Liver (tissue), 9 donors: Measurements from ENCODE around the gene IMPDH2. TPM values are rescaled to one million over a fixed set of nuclear protein-coding genes. Genes with fewer than 3 reads are reported as not detected.

ENCODE experiments used
- DNase-seq: peaks from one replicate; pipeline ENCODE4 v3.0.0-alpha.2; 2017; ENCODE audit warnings: low spot score
- H3K27ac ChIP-seq, 2 donors: one replicate each; pipeline ENCODE4 v1.7.0; 2013; ENCODE audit warnings: inconsistent platforms in 2 of 2, low read length in 2 of 2, control low read depth in 1 of 2, low read depth in 1 of 2, mild to moderate bottlenecking in 1 of 2
- H3K27me3 ChIP-seq, 4 donors: one replicate each; pipeline versions ENCODE4 v1.6.1 to v1.7.0; 2013; ENCODE audit warnings: low read length in 3 of 4, inconsistent platforms in 1 of 4, mild to moderate bottlenecking in 1 of 4, moderate library complexity in 1 of 4; ENCODE audit not compliant: control insufficient read depth in 4 of 4, insufficient read depth in 4 of 4
- H3K36me3 ChIP-seq, 4 donors: one replicate each; pipeline versions ENCODE4 v1.6.1 to v1.7.0; 2013; ENCODE audit warnings: low read length in 3 of 4, mild to moderate bottlenecking in 3 of 4, low read depth in 1 of 4, moderate library complexity in 1 of 4; ENCODE audit not compliant: control insufficient read depth in 4 of 4, insufficient read depth in 3 of 4
- H3K4me1 ChIP-seq, 4 donors: one replicate each; pipeline versions ENCODE4 v1.6.1 to v1.7.0; 2013; ENCODE audit warnings: low read length in 3 of 4, mild to moderate bottlenecking in 3 of 4, moderate library complexity in 1 of 4; ENCODE audit not compliant: control insufficient read depth in 4 of 4, insufficient read depth in 4 of 4
- H3K4me3 ChIP-seq, 3 donors: one replicate each; pipeline versions ENCODE4 v1.6.1 to v1.7.0; 2013; ENCODE audit warnings: low read length in 3 of 3, control low read depth in 1 of 3, low read depth in 1 of 3, mild to moderate bottlenecking in 1 of 3
- H3K9ac ChIP-seq, 2 donors: one replicate each; pipeline ENCODE4 v1.7.0; 2013; ENCODE audit warnings: low read length in 2 of 2, mild to moderate bottlenecking in 2 of 2, moderate library complexity in 2 of 2, control low read depth in 1 of 2, low read depth in 1 of 2
- H3K9me3 ChIP-seq, 4 donors: one replicate each; pipeline versions ENCODE4 v1.6.1 to v1.7.0; 2013; ENCODE audit warnings: low read length in 3 of 4; ENCODE audit not compliant: control insufficient read depth in 4 of 4
- EGR1 ChIP-seq, 2 donors: IDR thresholded peaks; 2 replicates each; pipeline ENCODE4 v1.6.1; 2016 to 2018; ENCODE audit warnings: antibody characterized with exemption in 2 of 2, low read depth in 2 of 2
- FOXA1 ChIP-seq: IDR thresholded peaks from 2 replicates; pipeline ENCODE4 v1.6.1; 2016; ENCODE audit warnings: antibody characterized with exemption
- FOXA2 ChIP-seq: IDR thresholded peaks from 2 replicates; pipeline ENCODE4 v1.6.1; 2016; ENCODE audit warnings: antibody characterized with exemption
- GABPA ChIP-seq, 2 donors: IDR thresholded peaks in 1 of 2; conservative IDR thresholded peaks in 1 of 2; 2 replicates each; pipeline ENCODE4 v1.6.1; 2016; ENCODE audit warnings: antibody characterized with exemption in 2 of 2, mild to moderate bottlenecking in 1 of 2, moderate library complexity in 1 of 2
- HNF4A ChIP-seq, 2 donors: conservative IDR thresholded peaks; 2 replicates each; pipeline ENCODE4 v1.6.1; 2016; ENCODE audit warnings: antibody characterized with exemption in 2 of 2, mild to moderate bottlenecking in 2 of 2
- HNF4G ChIP-seq: IDR thresholded peaks from 2 replicates; pipeline ENCODE4 v1.6.1; 2016; ENCODE audit warnings: antibody characterized with exemption
- JUND ChIP-seq, 2 donors: IDR thresholded peaks; 2 replicates each; pipeline ENCODE4 v1.6.1; 2016; ENCODE audit warnings: antibody characterized with exemption in 2 of 2
- NR2F2 ChIP-seq: IDR thresholded peaks from 2 replicates; pipeline ENCODE4 v1.6.1; 2016; ENCODE audit warnings: antibody characterized with exemption
- RAD21 ChIP-seq, 2 donors: IDR thresholded peaks; 2 replicates each; pipeline ENCODE4 v1.6.1; 2016; ENCODE audit warnings: antibody characterized with exemption in 2 of 2, mild to moderate bottlenecking in 2 of 2
- RXRA ChIP-seq, 2 donors: IDR thresholded peaks; 2 replicates each; pipeline ENCODE4 v1.6.1; 2017 to 2018; ENCODE audit warnings: antibody characterized with exemption in 2 of 2, mild to moderate bottlenecking in 1 of 2
- SP1 ChIP-seq: IDR thresholded peaks from 2 replicates; pipeline ENCODE4 v1.6.1; 2018; ENCODE audit warnings: antibody characterized with exemption, mild to moderate bottlenecking
- TAF1 ChIP-seq: conservative IDR thresholded peaks from 2 replicates; pipeline ENCODE4 v1.6.1; 2016; ENCODE audit warnings: antibody characterized with exemption, mild to moderate bottlenecking
- YY1 ChIP-seq: IDR thresholded peaks from 2 replicates; pipeline ENCODE4 v1.6.1; 2016; ENCODE audit warnings: antibody characterized with exemption, mild to moderate bottlenecking
- WGBS: extraction: QIAGEN DNeasy Blood & Tissue Kit; methylation state at CpG from one replicate; pipeline ENCODE4 v1.1.7; 2013; 5-methylcytosine and 5-hydroxymethylcytosine counted together
- polyA plus RNA-seq, 2 donors: library from polyadenylated mRNA; stranded (reverse) in 1 of 2; unstranded in 1 of 2; fragments of 200-250 nt in 1 of 2; fragments of >200 nt in 1 of 2; fragmentation: Nextera tagmentation in 1 of 2; extraction: Ambion mirVana in 1 of 2; gene quantifications; one replicate each; pipeline versions ENCODE4 v1.2.1 to v1.2.3, GENCODE V29; 2013 to 2015
- total RNA-seq, 2 donors: library from RNA; depleted of rRNA; stranded (reverse); fragments of >200 nt; gene quantifications; one replicate each; pipeline ENCODE4 v1.2.3, GENCODE V29; 2014
- TF ChIP-seq, protein P1 (sequence below): IDR thresholded peaks from 2 replicates; pipeline ENCODE4 v1.6.1; 2016; ENCODE audit warnings: antibody characterized with exemption
- TF ChIP-seq, protein P2 (sequence below): IDR thresholded peaks from 2 replicates; pipeline ENCODE4 v1.6.1; 2016; ENCODE audit warnings: antibody characterized with exemption, mild to moderate bottlenecking
- TF ChIP-seq, protein P3 (sequence below): IDR thresholded peaks from 2 replicates; pipeline ENCODE4 v1.6.1; 2016; ENCODE audit warnings: antibody characterized with exemption
- TF ChIP-seq, protein P4 (sequence below): fragments of 150-350 bp; IDR thresholded peaks from 2 replicates; pipeline ENCODE4 v1.5.1; 2017; ENCODE audit warnings: improper control_type of control experiment, low read depth, low read length; ENCODE audit not compliant: missing input control
- donor health status: healthy.
- donor health status: healthy.
- donor health status: healthy.
- donor health status: healthy.
- donor health status: healthy.

The IMPDH2 gene
- total and polyA plus RNA-seq, 4 donors = 20.9 to 182 (median 39.7) TPM

DNA sequence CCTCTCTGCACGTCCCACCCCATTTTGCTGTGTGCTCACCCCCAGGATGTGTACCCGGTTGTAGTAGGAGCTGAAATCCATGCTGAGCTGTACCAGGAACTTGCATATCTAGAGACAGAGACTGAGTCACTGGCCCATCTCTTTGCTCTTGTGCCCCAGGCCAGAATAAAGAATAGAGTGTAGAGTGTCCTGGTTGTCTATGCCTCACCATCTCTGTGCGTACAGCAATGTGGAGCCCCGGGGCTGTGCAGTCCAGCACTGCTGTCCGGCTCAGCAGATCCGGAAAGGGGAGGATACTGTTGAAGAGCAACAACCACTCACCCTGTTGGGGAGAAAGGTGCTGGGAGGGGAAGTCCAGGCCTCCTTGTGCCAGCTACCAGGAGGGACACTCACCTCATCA is 13.4 kb downstream of the IMPDH2 start:
- H3K4me3 ChIP-seq = no peak overlapping the region
- peaks cover 8 to 43% (median 15%) of the 10 kb centered on the region in 4 donors for H3K36me3 ChIP-seq

DNA sequence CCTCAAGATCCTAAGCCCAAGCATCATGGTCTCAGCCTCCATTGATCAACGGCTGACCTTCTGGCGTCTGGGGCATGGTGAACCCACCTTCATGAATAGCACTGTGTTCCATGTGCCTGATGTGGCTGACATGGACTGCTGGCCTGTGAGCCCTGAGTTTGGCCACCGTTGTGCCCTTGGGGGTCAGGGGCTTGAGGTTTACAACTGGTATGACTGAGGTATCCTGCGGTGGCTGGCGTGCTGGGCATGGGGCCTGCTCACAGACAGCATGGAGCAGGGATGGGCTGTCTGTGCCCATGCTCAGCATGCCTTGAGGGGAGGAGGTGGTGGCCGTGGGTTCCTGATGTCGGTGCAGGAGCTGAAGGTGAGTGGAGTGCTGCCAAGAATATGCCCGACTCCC is 14.1 kb downstream of the IMPDH2 start:
- H3K9me3 ChIP-seq = no peaks in the 10 kb centered on the region
- WGBS = 86% methylated on average over 8 of the region's 8 CpGs
- DNase-seq = no peak
- H3K27me3 ChIP-seq = no peaks in the 10 kb centered on the region
- H3K4me1 ChIP-seq = peaks cover 6 to 29% (median 20%) of the 10 kb centered on the region in 4 donors
- TF ChIP-seq NR2F2 = no peak
- no peak for TF ChIP-seq GABPA (IDR thresholded peaks at IDR 0.05 in 1 of 2, conservative IDR thresholded peaks at IDR 0.05 in 1 of 2)
- TF ChIP-seq TAF1 = no peak
- no peak for TF ChIP-seq FOXA1
- TF ChIP-seq HNF4A (conservative IDR thresholded peaks at IDR 0.05) = no peak
- no peak for TF ChIP-seq RAD21 (IDR thresholded peaks at IDR 0.05)
- TF ChIP-seq, protein P1, sequence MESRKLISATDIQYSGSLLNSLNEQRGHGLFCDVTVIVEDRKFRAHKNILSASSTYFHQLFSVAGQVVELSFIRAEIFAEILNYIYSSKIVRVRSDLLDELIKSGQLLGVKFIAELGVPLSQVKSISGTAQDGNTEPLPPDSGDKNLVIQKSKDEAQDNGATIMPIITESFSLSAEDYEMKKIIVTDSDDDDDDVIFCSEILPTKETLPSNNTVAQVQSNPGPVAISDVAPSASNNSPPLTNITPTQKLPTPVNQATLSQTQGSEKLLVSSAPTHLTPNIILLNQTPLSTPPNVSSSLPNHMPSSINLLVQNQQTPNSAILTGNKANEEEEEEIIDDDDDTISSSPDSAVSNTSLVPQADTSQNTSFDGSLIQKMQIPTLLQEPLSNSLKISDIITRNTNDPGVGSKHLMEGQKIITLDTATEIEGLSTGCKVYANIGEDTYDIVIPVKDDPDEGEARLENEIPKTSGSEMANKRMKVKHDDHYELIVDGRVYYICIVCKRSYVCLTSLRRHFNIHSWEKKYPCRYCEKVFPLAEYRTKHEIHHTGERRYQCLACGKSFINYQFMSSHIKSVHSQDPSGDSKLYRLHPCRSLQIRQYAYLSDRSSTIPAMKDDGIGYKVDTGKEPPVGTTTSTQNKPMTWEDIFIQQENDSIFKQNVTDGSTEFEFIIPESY = no peak
- TF ChIP-seq, protein P2, sequence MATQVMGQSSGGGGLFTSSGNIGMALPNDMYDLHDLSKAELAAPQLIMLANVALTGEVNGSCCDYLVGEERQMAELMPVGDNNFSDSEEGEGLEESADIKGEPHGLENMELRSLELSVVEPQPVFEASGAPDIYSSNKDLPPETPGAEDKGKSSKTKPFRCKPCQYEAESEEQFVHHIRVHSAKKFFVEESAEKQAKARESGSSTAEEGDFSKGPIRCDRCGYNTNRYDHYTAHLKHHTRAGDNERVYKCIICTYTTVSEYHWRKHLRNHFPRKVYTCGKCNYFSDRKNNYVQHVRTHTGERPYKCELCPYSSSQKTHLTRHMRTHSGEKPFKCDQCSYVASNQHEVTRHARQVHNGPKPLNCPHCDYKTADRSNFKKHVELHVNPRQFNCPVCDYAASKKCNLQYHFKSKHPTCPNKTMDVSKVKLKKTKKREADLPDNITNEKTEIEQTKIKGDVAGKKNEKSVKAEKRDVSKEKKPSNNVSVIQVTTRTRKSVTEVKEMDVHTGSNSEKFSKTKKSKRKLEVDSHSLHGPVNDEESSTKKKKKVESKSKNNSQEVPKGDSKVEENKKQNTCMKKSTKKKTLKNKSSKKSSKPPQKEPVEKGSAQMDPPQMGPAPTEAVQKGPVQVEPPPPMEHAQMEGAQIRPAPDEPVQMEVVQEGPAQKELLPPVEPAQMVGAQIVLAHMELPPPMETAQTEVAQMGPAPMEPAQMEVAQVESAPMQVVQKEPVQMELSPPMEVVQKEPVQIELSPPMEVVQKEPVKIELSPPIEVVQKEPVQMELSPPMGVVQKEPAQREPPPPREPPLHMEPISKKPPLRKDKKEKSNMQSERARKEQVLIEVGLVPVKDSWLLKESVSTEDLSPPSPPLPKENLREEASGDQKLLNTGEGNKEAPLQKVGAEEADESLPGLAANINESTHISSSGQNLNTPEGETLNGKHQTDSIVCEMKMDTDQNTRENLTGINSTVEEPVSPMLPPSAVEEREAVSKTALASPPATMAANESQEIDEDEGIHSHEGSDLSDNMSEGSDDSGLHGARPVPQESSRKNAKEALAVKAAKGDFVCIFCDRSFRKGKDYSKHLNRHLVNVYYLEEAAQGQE = no peak
- no peak for TF ChIP-seq EGR1 (IDR thresholded peaks at IDR 0.05; ENCODE audit: low read depth in 2 of 2)
- TF ChIP-seq YY1 = no peak
- TF ChIP-seq FOXA2 = no peak
- no peak for TF ChIP-seq SP1
- TF ChIP-seq, protein P3, sequence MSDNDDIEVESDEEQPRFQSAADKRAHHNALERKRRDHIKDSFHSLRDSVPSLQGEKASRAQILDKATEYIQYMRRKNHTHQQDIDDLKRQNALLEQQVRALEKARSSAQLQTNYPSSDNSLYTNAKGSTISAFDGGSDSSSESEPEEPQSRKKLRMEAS = no peak
- no peak for TF ChIP-seq RXRA (IDR thresholded peaks at IDR 0.05)
- no peak for TF ChIP-seq HNF4G
- TF ChIP-seq, protein P4, sequence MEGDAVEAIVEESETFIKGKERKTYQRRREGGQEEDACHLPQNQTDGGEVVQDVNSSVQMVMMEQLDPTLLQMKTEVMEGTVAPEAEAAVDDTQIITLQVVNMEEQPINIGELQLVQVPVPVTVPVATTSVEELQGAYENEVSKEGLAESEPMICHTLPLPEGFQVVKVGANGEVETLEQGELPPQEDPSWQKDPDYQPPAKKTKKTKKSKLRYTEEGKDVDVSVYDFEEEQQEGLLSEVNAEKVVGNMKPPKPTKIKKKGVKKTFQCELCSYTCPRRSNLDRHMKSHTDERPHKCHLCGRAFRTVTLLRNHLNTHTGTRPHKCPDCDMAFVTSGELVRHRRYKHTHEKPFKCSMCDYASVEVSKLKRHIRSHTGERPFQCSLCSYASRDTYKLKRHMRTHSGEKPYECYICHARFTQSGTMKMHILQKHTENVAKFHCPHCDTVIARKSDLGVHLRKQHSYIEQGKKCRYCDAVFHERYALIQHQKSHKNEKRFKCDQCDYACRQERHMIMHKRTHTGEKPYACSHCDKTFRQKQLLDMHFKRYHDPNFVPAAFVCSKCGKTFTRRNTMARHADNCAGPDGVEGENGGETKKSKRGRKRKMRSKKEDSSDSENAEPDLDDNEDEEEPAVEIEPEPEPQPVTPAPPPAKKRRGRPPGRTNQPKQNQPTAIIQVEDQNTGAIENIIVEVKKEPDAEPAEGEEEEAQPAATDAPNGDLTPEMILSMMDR = no peak
- peaks cover 8 to 43% (median 15%) of the 10 kb centered on the region in 4 donors for H3K36me3 ChIP-seq
- no peak overlapping the region for H3K27ac ChIP-seq
- no peak overlapping the region for H3K4me3 ChIP-seq
- H3K9ac ChIP-seq = no peak overlapping the region

More for the DNA sequence above, 13.4 kb downstream of the IMPDH2 start:
- no peak for DNase-seq
- Histone ChIP-seq H3K4me1 (peaks cover 9 to 35% (median 25%) of the 10 kb centered on the region in 4 donors), H3K9ac (no peak overlapping the region), H3K27me3 (no peaks in the 10 kb centered on the region), H3K27ac (no peak overlapping the region), H3K9me3 (no peaks in the 10 kb centered on the region)
- TF ChIP-seq SP1 (no peak), JUND (IDR thresholded peaks at IDR 0.05) (no peak), RAD21 (IDR thresholded peaks at IDR 0.05) (no peak), HNF4A (conservative IDR thresholded peaks at IDR 0.05) (no peak)
- TF ChIP-seq, protein P1 = no peak
- 87% methylated on average over 6 of the region's 6 CpGs for WGBS
